Panc1 (cell line): Measurements from ENCODE around the gene CPXM1. TPM values are rescaled to one million over a fixed set of nuclear protein-coding genes. Genes with fewer than 3 reads are reported as not detected.
A peak's percentile ranks its signal among the peaks of the same experiment; 100 is the strongest.

ENCODE experiments used
- ATAC-seq: fragments of 200-7000 bp; cut with Tn5 transposase; 2 replicates; pipeline ENCODE4 v1.9.1; 2020; ENCODE audit warnings: mild to moderate bottlenecking, moderate library complexity
- BruUV-seq: library from RNA; stranded (reverse); fragments of 400-500 nt; replicated peaks from 2 replicates; lab custom pipeline; 2021; lab: Mats Ljungman, UMichigan
- CTCF ChIA-PET: fragments of 300-600 bp; sonication (Branson Sonifier 250); formaldehyde crosslinking; loops from one replicate; lab custom pipeline; 2022; ENCODE audit warnings: antibody characterized with exemption; lab: Charles Lee
- POLR2A ChIA-PET: fragments of 300-600 bp; sonication (Branson Sonifier 250); formaldehyde crosslinking; loops from one replicate; lab custom pipeline; 2022; ENCODE audit warnings: antibody characterized with exemption; lab: Charles Lee
- DNase-seq: peaks from one replicate; pipeline ENCODE4 v3.0.0-alpha.2; 2010; ENCODE audit warnings: low read depth, low spot score
- H3K27ac ChIP-seq: 2 replicates; pipeline ENCODE4 v1.5.1; 2011; ENCODE audit warnings: mild to moderate bottlenecking, low read length, inconsistent platforms
- H3K27me3 ChIP-seq: fragments of 200-500 bp; sonication (Bioruptor generic); 2 replicates; pipeline ENCODE4 v1.6.0; 2014; ENCODE audit warnings: low read length, inconsistent platforms; ENCODE audit not compliant: control insufficient read depth, insufficient read depth
- H3K36me3 ChIP-seq: fragments of 200-500 bp; sonication (Bioruptor generic); 2 replicates; pipeline ENCODE4 v1.5.1; 2014; ENCODE audit warnings: inconsistent platforms, mild to moderate bottlenecking, low read length, moderate library complexity; ENCODE audit not compliant: control insufficient read depth, insufficient read depth
- H3K4me1 ChIP-seq: 2 replicates; pipeline ENCODE4 v1.5.1; 2011; ENCODE audit warnings: inconsistent platforms, mild to moderate bottlenecking, low read length, moderate library complexity; ENCODE audit not compliant: control insufficient read depth, insufficient read depth
- H3K4me3 ChIP-seq, 2 experiments: 2 replicates each; pipeline ENCODE4 v1.5.1; 2011 to 2012; ENCODE audit warnings: low read depth in 2 of 2, low read length in 2 of 2, mild to moderate bottlenecking in 2 of 2, inconsistent platforms in 1 of 2, moderate library complexity in 1 of 2
- H3K9me3 ChIP-seq: fragments of 200-500 bp; sonication (Bioruptor generic); 2 replicates; pipeline ENCODE4 v1.5.1; 2014; ENCODE audit warnings: low read depth, mild to moderate bottlenecking, inconsistent platforms, low read length, moderate library complexity; ENCODE audit not compliant: control insufficient read depth, insufficient read depth
- POLR2AphosphoS5 ChIP-seq: IDR thresholded peaks from 2 replicates; pipeline ENCODE4 v1.6.1; 2012; ENCODE audit warnings: mild to moderate bottlenecking, low read depth, low read length, moderate library complexity
- SIN3A ChIP-seq: IDR thresholded peaks from 2 replicates; pipeline ENCODE4 v1.6.1; 2012; ENCODE audit warnings: low read depth, mild to moderate bottlenecking, low read length, moderate library complexity, borderline replicate concordance; ENCODE audit not compliant: insufficient read depth
- TCF7L2 ChIP-seq: IDR thresholded peaks from 2 replicates; pipeline ENCODE4 v1.6.1; 2011; ENCODE audit warnings: mild to moderate bottlenecking, low read depth, low read length, inconsistent platforms
- in situ Hi-C: cut with HindIII; loops from 2 replicates; pipeline ENCODE4 v1.10.0; 2016; ENCODE audit warnings: low sequenced_read_pairs, low pct_unique_long_range_greater_than_20kb
- intact Hi-C: fragments of 100-400 bp; cut with micrococcal nuclease; formaldehyde crosslinking; loops from one replicate; pipeline ENCODE4 v1.10.0; 2022; ENCODE audit not compliant: unreplicated experiment
- total RNA-seq: library from RNA; stranded (reverse); gene quantifications from one replicate; pipeline ENCODE4 v1.2.1, GENCODE V29; 2021; ENCODE audit not compliant: unreplicated experiment
- TF ChIP-seq, protein P1 (sequence below): fragments of 450-650 bp; IDR thresholded peaks from 2 replicates; pipeline ENCODE4 v1.5.1; 2017; ENCODE audit warnings: mild to moderate bottlenecking
- TF ChIP-seq, protein P2 (sequence below), 2 experiments: IDR thresholded peaks; 2 replicates each; pipeline ENCODE4 v1.6.1; 2011 to 2012; ENCODE audit warnings: low read depth in 2 of 2, control low read depth in 1 of 2, low read length in 1 of 2, mild to moderate bottlenecking in 1 of 2, moderate library complexity in 1 of 2; ENCODE audit not compliant: insufficient read depth in 1 of 2

The CPXM1 gene
- total RNA-seq, 1 experiment from 2014 or later, result not detected

DNA sequence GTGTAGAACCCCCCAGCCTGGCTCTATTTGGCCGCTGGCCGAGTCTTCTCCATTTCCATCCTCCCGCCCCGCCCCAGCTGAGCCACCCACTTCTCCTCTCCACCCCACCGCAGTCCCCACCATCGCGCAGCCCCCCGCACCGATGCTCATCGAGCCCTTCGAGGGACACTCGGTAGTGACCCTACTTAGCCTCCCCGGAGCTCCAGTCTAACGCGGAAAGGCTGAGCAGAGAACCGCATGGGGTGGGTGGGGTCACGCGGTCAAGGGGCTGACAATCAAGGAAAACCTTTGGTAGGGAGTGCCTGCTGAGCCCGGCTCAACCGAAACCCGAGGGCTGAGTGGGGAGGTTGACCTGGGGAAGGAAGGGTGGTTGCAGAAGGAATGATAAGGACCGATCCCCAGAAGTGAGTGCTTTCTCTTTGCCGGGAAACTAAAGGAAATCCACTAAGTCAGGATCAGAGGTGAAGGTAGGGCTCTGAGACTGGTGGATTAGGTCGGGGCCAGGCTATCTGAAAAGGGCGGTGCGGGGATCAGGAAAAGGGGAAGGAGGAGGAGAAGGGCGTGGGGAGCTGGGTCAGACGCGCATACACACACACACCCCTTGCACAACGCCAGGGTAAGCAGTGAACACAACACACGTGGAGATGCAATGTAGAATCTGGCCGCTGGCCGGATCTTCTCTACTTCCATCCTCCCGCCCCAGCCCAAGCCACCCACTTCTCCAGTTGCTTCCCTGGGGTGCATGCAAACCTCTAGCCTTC is 49.8 kb downstream of the CPXM1 start:
- Histone ChIP-seq H3K9me3 (no peaks in the 10 kb centered on the region), H3K4me1 (peaks cover 11% of the 10 kb centered on the region), H3K4me3 (peak overlapping the region; percentile 3 to 29; a peak in 3 of 4 replicates), H3K27me3 (no peaks in the 10 kb centered on the region), H3K36me3 (no peaks in the 10 kb centered on the region), H3K27ac (no peak overlapping the region)
- CTCF ChIA-PET, result interaction anchor here (0.7 kb wide), 2 partner anchors 25 to 87 kb away, joined by 5 to 10 read pairs; partner anchors contain the start of gene IDH3B
- intact Hi-C loops (no loop called here), in situ Hi-C loops (no loop called here)
- DNase-seq (no peak), ATAC-seq (peak; percentile 55)
- TF ChIP-seq, protein P1, sequence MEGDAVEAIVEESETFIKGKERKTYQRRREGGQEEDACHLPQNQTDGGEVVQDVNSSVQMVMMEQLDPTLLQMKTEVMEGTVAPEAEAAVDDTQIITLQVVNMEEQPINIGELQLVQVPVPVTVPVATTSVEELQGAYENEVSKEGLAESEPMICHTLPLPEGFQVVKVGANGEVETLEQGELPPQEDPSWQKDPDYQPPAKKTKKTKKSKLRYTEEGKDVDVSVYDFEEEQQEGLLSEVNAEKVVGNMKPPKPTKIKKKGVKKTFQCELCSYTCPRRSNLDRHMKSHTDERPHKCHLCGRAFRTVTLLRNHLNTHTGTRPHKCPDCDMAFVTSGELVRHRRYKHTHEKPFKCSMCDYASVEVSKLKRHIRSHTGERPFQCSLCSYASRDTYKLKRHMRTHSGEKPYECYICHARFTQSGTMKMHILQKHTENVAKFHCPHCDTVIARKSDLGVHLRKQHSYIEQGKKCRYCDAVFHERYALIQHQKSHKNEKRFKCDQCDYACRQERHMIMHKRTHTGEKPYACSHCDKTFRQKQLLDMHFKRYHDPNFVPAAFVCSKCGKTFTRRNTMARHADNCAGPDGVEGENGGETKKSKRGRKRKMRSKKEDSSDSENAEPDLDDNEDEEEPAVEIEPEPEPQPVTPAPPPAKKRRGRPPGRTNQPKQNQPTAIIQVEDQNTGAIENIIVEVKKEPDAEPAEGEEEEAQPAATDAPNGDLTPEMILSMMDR, result no peak
- POLR2A ChIA-PET, result no interaction called here
- no TSS peak for BruUV-seq

DNA sequence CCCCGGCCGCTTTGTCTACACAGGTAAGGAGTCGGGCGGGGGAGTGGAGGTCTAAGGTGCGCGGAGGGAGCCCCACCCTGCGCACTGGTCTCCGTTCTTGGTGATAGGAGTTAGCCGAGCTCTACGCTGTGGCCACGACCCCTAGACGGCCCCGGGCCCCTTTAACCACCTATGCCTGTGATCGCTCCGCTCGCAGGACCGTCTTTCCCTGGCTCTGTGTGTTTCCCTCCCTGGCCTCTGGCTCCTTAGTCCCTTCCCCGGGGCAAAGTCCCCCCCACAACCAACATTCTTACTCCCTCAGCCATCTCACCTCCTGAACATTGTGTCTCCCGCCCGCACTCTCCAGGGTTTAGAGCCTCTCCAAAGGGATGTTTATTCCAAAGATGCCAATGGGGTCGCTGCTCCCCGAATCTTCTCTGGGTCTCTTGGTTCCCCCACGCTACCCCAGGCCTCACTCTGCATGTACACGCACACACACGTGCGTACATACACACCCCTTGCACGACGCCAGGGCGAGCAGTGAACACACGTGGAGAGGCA is 50.4 kb downstream of the CPXM1 start:
- intact Hi-C loops, result no loop called here
- ATAC-seq (no peak), DNase-seq (no peak)
- H3K27me3 ChIP-seq, result no peaks in the 10 kb centered on the region
- TF ChIP-seq, protein P1, result no peak
- TF ChIP-seq POLR2AphosphoS5, result no peak
- TF ChIP-seq, protein P2, sequence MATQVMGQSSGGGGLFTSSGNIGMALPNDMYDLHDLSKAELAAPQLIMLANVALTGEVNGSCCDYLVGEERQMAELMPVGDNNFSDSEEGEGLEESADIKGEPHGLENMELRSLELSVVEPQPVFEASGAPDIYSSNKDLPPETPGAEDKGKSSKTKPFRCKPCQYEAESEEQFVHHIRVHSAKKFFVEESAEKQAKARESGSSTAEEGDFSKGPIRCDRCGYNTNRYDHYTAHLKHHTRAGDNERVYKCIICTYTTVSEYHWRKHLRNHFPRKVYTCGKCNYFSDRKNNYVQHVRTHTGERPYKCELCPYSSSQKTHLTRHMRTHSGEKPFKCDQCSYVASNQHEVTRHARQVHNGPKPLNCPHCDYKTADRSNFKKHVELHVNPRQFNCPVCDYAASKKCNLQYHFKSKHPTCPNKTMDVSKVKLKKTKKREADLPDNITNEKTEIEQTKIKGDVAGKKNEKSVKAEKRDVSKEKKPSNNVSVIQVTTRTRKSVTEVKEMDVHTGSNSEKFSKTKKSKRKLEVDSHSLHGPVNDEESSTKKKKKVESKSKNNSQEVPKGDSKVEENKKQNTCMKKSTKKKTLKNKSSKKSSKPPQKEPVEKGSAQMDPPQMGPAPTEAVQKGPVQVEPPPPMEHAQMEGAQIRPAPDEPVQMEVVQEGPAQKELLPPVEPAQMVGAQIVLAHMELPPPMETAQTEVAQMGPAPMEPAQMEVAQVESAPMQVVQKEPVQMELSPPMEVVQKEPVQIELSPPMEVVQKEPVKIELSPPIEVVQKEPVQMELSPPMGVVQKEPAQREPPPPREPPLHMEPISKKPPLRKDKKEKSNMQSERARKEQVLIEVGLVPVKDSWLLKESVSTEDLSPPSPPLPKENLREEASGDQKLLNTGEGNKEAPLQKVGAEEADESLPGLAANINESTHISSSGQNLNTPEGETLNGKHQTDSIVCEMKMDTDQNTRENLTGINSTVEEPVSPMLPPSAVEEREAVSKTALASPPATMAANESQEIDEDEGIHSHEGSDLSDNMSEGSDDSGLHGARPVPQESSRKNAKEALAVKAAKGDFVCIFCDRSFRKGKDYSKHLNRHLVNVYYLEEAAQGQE (IDR thresholded peaks at IDR 0.05; ENCODE audit: insufficient read depth in 1 of 2, low read depth in 2 of 2, low read length in 1 of 2), result no peak
- no peak for TF ChIP-seq SIN3A
- no peak for TF ChIP-seq TCF7L2
- in situ Hi-C loops, result no loop called here
- peaks cover 11% of the 10 kb centered on the region for H3K4me1 ChIP-seq
- no peaks in the 10 kb centered on the region for H3K36me3 ChIP-seq
- ChIA-PET CTCF (no interaction called here), POLR2A (interaction anchor here (0.6 kb wide), 1 partner anchor 13 kb away, joined by 7 read pairs; no protein-coding TSS in a partner anchor)
- H3K4me3 ChIP-seq, result no peak overlapping the region
- no peaks in the 10 kb centered on the region for H3K9me3 ChIP-seq
- BruUV-seq, result no TSS peak
- no peak overlapping the region for H3K27ac ChIP-seq
